Activated CD4-positive, alpha-beta T cell treated with anti-CD3 and anti-CD28 coated beads for 1 hour (primary cell): ENCODE results near the gene KRTAP10-3.
"Not testable (repeated sequence)": the region's sequence is repeated elsewhere in the genome, so short reads cannot be mapped to it uniquely, and the experiment has no call there.

Experiments
- DNase-seq: peaks from one replicate; pipeline ENCODE4 v3.0.0-alpha.2; 2020

Gene KRTAP10-3

DNA sequence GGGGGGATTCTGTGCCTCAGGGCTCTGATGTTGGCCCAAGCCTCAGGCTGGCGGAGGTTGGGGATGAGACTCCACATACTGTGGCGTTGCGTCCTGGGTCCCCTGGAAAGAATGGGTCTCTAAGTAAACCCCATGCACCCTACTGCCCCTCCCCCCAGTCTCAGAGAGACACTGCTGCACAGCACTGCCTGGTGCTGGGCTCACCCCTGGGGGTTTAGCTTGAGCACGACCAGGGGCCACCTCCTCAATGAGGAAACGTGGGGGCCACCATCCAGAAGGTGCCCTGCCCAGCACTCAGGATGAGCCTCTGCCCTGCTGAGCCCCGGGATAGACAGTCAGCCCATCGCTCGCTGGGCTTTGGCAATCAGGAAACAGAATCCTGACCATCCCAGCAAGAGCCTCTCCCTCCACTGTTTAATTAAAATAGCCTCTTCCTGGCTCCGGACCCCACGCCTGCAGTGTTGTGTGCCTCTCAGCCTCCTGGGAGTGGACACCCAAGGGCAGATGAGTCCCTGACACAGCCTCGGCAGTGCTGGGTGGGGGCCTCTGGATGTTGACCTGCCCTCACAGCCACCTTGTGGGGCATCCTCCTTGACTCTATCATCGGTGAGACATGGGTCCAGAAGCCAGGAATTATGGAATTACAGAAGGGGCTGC lies 11.4 kb upstream of the KRTAP10-3 start:
- no peak for DNase-seq

- DNase-seq: no peak
These were observed 10.3 kb upstream of the KRTAP10-3 start for GRCh38 chr21:44568667-44569556.

- no peak for DNase-seq
These were observed 9.7 kb upstream of the KRTAP10-3 start for GRCh38 chr21:44568261-44568660.

- DNase-seq: no peak
These were observed 9.0 kb upstream of the KRTAP10-3 start for GRCh38 chr21:44567481-44568171.

- DNase-seq: no peak
These were observed 7.8 kb upstream of the KRTAP10-3 start for GRCh38 chr21:44566403-44566802.

GRCh38 chr21:44564886-44565598 lies 6.4 kb upstream of the KRTAP10-3 start:
- no peak for DNase-seq

DNA sequence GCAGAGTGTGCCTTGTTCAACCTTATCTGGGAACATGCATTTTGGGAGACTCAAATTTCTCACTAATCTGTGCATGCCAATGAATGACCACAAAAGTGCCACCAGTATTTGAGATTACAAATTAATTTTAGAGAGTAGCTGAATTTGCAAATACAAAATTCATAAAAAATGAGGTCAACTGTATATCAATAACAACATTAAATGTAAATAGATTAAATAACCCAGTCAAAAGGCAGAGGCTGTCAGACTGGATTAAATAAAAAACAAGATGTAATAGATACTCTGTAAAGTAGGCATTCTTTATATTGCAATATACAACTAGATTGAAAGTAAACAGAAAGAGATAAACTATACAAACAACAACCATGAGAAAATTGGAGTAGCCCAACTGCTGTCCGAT lies 5.5 kb upstream of the KRTAP10-3 start:
- no peak for DNase-seq

GRCh38 chr21:44558329-44558675 lies 293 bp downstream of the KRTAP10-3 start:
- DNase-seq: not testable (repeated sequence)

- no peak for DNase-seq
These were observed 885 bp downstream of the KRTAP10-3 start for GRCh38 chr21:44557491-44558328.

GRCh38 chr21:44556879-44557278 lies 1.7 kb downstream of the KRTAP10-3 start:
- no peak for DNase-seq

GRCh38 chr21:44555200-44555875 lies 3.3 kb downstream of the KRTAP10-3 start:
- DNase-seq: no peak

- no peak for DNase-seq
These were observed 5.9 kb downstream of the KRTAP10-3 start for GRCh38 chr21:44552681-44553080.

DNA sequence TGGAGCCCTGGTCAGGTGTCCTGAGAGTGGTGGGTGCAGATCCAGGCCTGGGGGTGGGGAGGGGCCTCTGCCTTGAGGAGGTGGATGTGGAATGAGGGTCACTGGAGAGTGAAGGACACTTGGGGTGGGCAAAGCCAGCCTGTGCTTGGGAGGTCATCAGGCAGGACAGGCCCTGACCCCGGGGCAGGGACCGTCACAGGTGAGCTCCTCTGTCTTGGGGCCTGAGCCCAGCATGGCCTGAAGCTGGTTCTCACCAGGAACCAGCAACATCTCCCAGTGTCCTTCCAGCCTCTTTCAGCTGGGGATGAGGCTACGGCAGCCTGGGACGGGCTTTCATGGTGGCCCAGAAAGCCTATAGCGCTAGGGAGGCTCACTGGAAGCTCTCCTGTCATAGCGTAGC lies 6.5 kb downstream of the KRTAP10-3 start:
- DNase-seq: no peak

DNA sequence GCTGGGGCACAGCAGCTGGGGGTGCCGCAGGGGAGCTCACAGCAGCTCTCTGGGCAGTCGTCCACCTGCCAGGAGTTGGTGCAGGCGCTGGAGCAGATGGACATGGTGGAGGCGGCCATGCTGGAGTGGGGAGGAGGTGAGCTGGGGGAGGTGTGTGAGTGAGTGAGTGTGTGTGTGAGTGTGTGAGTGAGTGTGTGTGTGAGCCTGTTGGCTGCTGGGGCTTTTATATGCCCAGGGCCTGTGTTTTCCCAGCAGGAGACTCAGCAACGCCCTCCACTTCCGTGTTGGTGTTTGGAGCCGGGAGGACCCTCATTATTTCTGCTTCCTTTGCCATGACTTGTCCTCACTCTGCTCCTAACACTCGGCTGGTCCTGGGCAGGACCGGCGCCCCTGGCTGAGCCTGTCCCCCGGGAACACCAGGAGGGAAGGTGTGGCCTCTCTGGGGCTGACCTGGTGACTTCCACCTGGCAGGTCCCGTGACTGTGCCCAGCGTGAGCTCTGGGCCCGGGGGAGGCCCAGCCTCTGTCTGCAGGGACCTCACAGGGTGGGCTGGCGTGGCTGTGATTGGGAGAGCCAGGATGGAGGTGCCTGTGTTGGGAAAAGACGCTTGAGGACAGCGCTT lies 7.1 kb downstream of the KRTAP10-3 start, which contains the start of gene KRTAP10-2:
Gene KRTAP10-2 (minus strand): TSS at position 166 of the 622 bp plus-strand sequence. CDS start 47 bp downstream, at position 119.
- no peak for DNase-seq

DNA sequence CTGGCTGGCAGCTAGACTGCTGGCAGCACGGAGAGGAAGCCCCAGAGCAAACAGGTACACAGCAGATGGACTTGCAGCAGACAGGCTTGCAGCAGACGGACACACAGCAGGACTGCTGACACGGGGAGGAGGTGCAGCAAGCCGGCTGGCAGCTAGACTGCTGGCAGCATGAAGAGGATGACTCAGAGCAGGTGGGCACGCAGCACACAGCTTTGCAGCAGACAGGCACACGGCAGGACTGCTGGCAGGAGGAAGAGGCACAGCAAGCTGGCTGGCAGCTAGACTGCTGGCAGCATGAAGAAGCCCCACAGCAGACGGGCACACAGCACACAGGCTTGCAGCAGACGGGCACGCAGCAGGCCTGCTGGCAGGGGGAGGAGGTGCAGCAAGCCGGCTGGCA lies 7.8 kb downstream of the KRTAP10-3 start:
- no peak for DNase-seq

GRCh38 chr21:44550285-44550684 lies 8.3 kb downstream of the KRTAP10-3 start:
- not testable (repeated sequence) for DNase-seq

DNA sequence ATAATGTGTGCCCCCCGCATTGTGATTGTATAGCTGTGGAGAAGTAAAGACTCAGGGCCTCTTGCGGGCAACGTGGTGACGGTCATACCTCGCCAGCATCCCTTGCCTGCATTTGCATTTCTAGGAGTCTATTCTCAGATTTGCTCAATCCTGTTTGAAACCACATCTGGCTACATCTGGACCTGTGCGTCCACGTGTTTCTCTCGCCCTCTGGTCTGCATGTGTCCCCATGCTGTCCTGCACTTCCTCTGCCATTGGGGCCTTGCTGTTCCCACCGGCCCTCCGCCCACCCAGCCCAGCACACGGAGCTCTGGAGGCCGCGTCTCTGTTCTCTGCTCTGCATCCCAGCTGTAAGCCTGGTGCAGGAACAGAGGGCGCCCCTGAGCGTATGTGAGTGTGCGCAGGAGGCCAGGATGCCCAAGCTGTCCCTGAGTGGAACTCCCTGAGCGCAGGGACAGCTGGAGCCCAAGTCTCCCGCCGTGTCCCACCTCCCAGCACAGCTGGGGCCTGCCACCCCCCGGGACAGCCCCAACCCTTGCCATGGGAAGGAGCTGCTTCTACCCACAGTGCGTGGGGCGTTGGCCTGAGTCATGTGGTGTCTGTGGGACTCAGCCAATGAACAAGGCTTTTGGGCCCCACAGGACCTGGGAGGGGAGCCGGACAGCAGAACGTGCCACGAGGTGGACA lies 8.9 kb downstream of the KRTAP10-3 start:
- no peak for DNase-seq

- no peak for DNase-seq
These were observed 9.7 kb downstream of the KRTAP10-3 start for GRCh38 chr21:44548922-44549321.

- DNase-seq: no peak
These were observed 10.2 kb downstream of the KRTAP10-3 start for GRCh38 chr21:44548381-44548780.

- DNase-seq: no peak
These were observed 10.8 kb downstream of the KRTAP10-3 start for GRCh38 chr21:44547656-44548331.
